GM12878 (cell line): ENCODE measurements around the gene SLC39A5. TPM values are rescaled to one million over a fixed set of nuclear protein-coding genes. Genes with fewer than 3 reads are reported as not detected.

Experiments
- ATAC-seq: fragments of 200-7000 bp; cut with Tn5 transposase; 3 replicates; pipeline ENCODE4 v1.9.1; 2020; ENCODE audit warnings: mild to moderate bottlenecking, moderate library complexity
- BruUV-seq: library from RNA; stranded (reverse); fragments of 400-500 nt; replicated peaks from 2 replicates; lab custom pipeline; 2021; lab: Mats Ljungman, UMichigan
- CTCF ChIA-PET: fragments of 300-600 bp; sonication (Branson Sonifier 250); formaldehyde crosslinking; extraction: SDS; loops from one replicate; lab custom pipeline; 2021; ENCODE audit warnings: inconsistent platforms; lab: Yijun Ruan, JAX
- POLR2A ChIA-PET: fragments of 350-600 bp; formaldehyde crosslinking; extraction: SDS; loops from one replicate; lab custom pipeline; 2021; ENCODE audit warnings: inconsistent platforms; lab: Charles Lee
- RAD21 ChIA-PET: fragments of 300-600 bp; sonication (Branson Sonifier 250); formaldehyde crosslinking; loops from one replicate; lab custom pipeline; 2023; ENCODE audit warnings: antibody characterized with exemption; ENCODE audit not compliant: unreplicated experiment; lab: Charles Lee
- SMC1A ChIA-PET: fragments of 300-600 bp; sonication (Branson Sonifier 250); formaldehyde crosslinking; loops from one replicate; lab custom pipeline; 2023; ENCODE audit not compliant: unreplicated experiment, uncharacterized antibody; lab: Charles Lee
- DNase-seq: peaks from one replicate; pipeline ENCODE4 v3.0.0-alpha.2; 2011; ENCODE audit warnings: low read depth, low spot score
- FAIRE-seq: peaks from 3 replicates; lab custom pipeline; 2011; peaks lifted over from hg19 to GRCh38; lab: Jason Lieb, UNC
- H2AFZ ChIP-seq: 2 replicates; pipeline ENCODE4 v1.6.0; 2011; ENCODE audit warnings: low read depth, low read length, control low read depth; ENCODE audit not compliant: control insufficient read depth
- H3K27ac ChIP-seq: 2 replicates; pipeline ENCODE4 v1.5.1; 2011; ENCODE audit warnings: control low read depth; ENCODE audit not compliant: control insufficient read depth, insufficient read depth
- H3K27me3 ChIP-seq, 2 experiments: replicated peaks in 1 of 2; 2 replicates each; pipeline versions ENCODE4 v1.6.0 to v1.6.1; 2011; ENCODE audit warnings: low read length in 1 of 2; ENCODE audit not compliant: control insufficient read depth in 2 of 2, insufficient read depth in 2 of 2
- H3K36me3 ChIP-seq, 2 experiments: 2 replicates each; pipeline ENCODE4 v1.5.1; 2011; ENCODE audit warnings: low read length in 1 of 2; ENCODE audit not compliant: control insufficient read depth in 2 of 2, insufficient read depth in 2 of 2
- H3K4me1 ChIP-seq: 2 replicates; pipeline ENCODE4 v1.6.1; 2011; ENCODE audit warnings: mild to moderate bottlenecking, low read length, moderate library complexity, mixed read lengths; ENCODE audit not compliant: control insufficient read depth, insufficient read depth
- H3K4me2 ChIP-seq: 2 replicates; pipeline ENCODE4 v1.6.0; 2011; ENCODE audit warnings: control low read depth; ENCODE audit not compliant: control insufficient read depth, insufficient read depth
- H3K4me3 ChIP-seq: fragments of 200-600 bp; sonication (generic); 2 replicates; pipeline ENCODE4 v1.5.1; 2016
- H3K79me2 ChIP-seq: 2 replicates; pipeline ENCODE4 v1.6.0; 2011; ENCODE audit warnings: low read length; ENCODE audit not compliant: control insufficient read depth, insufficient read depth
- H3K9ac ChIP-seq: 2 replicates; pipeline ENCODE4 v1.8.0; 2011; ENCODE audit warnings: low read length, control low read depth, mixed read lengths; ENCODE audit not compliant: control insufficient read depth, insufficient read depth
- H3K9me3 ChIP-seq: replicated peaks from 3 replicates; pipeline ENCODE4 v1.5.1; 2011; ENCODE audit warnings: mild to moderate bottlenecking, low read length; ENCODE audit not compliant: control insufficient read depth, insufficient read depth
- H4K20me1 ChIP-seq: 2 replicates; pipeline ENCODE4 v1.6.0; 2011; ENCODE audit not compliant: control insufficient read depth, insufficient read depth
- EP300 ChIP-seq, 2 experiments: fragments of 150-350 bp in 1 of 2; IDR thresholded peaks; 2 replicates each; pipeline ENCODE4 v1.6.1; 2011 to 2012; ENCODE audit warnings: low read depth in 2 of 2, low read length in 2 of 2, borderline replicate concordance in 1 of 2, improper control_type of control experiment in 1 of 2, inconsistent platforms in 1 of 2; ENCODE audit not compliant: control insufficient read depth in 1 of 2
- MYB ChIP-seq: fragments of 150-350 bp; IDR thresholded peaks from 2 replicates; pipeline ENCODE4 v1.6.1; 2014; ENCODE audit warnings: mild to moderate bottlenecking, low read depth, low read length, borderline replicate concordance
- SRF ChIP-seq, 2 experiments: IDR thresholded peaks; 2 replicates each; pipeline ENCODE4 v1.6.1; 2011; ENCODE audit warnings: low read depth in 2 of 2, low read length in 2 of 2, mild to moderate bottlenecking in 1 of 2, moderate library complexity in 1 of 2
- TCF7 ChIP-seq: IDR thresholded peaks from 2 replicates; pipeline ENCODE4 v1.6.1; 2014; ENCODE audit warnings: antibody characterized with exemption, borderline replicate concordance
- WGBS: methylation state at CpG from one replicate; pipeline ENCODE4 v1.1.6; 2016; ENCODE audit warnings: low lambda C conversion rate; ENCODE audit not compliant: insufficient replicate concordance, insufficient coverage; ENCODE audit errors: missing lambda C conversion rate; 5-methylcytosine and 5-hydroxymethylcytosine counted together
- in situ Hi-C: fragments of 300-500 bp; cut with MboI; formaldehyde crosslinking; loops from 9 replicates; pipeline ENCODE4 v1.14.3; 2018; ENCODE audit warnings: mixed read lengths
- intact Hi-C: fragments of 100-400 bp; cut with micrococcal nuclease; formaldehyde crosslinking; loops from one replicate; pipeline ENCODE4 v1.14.2; 2022; ENCODE audit not compliant: unreplicated experiment
- polyA plus RNA-seq, 11 experiments: library from polyadenylated mRNA; depleted of rRNA in 4 of 11; unstranded in 6 of 11; stranded (reverse) in 5 of 11; fragments of >200 nt; fragmentation: Nextera tagmentation in 4 of 11; fragmentation: Illumina TruSeq in 1 of 11; extraction: Ambion mirVana in 4 of 11; extraction: Trizol in 1 of 11; gene quantifications; 1 replicate in 1 of 11; 2 replicates in 10 of 11; pipeline versions ENCODE4 v1.2.1 to v1.2.3, GENCODE V29; 2011 to 2016; ENCODE audit warnings: inconsistent platforms in 2 of 11, missing spikeins in 2 of 11, low read depth in 1 of 11
- total RNA-seq, 4 experiments: library from RNA; depleted of rRNA in 3 of 4; stranded (reverse); fragments of >200 nt in 3 of 4; fragmentation: Illumina TruSeq in 1 of 4; extraction: Trizol in 1 of 4; gene quantifications; 2 replicates each; pipeline versions ENCODE4 v1.2.1 to v1.2.3, GENCODE V29; 2013 to 2021
- TF ChIP-seq, protein P1 (sequence below): fragments of 450-650 bp; IDR thresholded peaks from 2 replicates; pipeline ENCODE4 v1.6.1; 2016; ENCODE audit warnings: mild to moderate bottlenecking
- TF ChIP-seq, protein P2 (sequence below): IDR thresholded peaks from 2 replicates; pipeline ENCODE4 v1.6.1; 2012; ENCODE audit warnings: mild to moderate bottlenecking, low read depth, low read length
- TF ChIP-seq, protein P3 (sequence below): fragments of 150-350 bp; IDR thresholded peaks from 2 replicates; pipeline ENCODE4 v1.6.1; 2016; ENCODE audit warnings: low read depth, low read length
- TF ChIP-seq, protein P4 (sequence below): fragments of 450-650 bp; IDR thresholded peaks from 2 replicates; pipeline ENCODE4 v1.6.1; 2017; ENCODE audit warnings: mild to moderate bottlenecking, moderate library complexity

The SLC39A5 gene
- total and polyA plus RNA-seq, 10 of the 15 experiments (the other 5 are each of a cell fraction or from before 2014, with no cell fraction given) = 0.15 to 0.56 (median 0.15) TPM; not detected in 7

DNA sequence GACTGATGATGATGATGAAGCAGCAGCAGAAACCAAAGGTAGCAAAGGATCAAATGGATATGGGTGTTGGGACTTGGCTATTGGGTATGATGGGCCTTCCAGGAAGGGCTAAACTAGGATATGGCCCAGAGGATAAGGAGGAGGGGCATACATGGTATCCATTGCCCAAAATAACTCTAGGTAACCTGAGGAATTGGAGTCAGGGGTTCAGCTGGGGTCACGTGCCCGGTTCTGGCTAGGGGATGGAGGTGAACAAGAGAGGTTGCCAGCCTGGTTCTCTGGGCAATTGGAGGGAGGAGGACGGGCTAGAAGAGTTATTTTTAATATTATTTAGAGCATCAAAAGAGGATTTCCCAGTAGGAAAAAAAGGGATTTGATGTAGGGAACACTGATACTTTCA lies 31.1 kb downstream of the SLC39A5 start:
- H3K4me1 ChIP-seq = peaks cover 7% of the 10 kb centered on the region
- 64% methylated on average over 3 of the region's 3 CpGs for WGBS
- BruUV-seq = no TSS peak
- in situ Hi-C loops (no loop called here), intact Hi-C loops (loop anchor here (10.0 kb wide), 1 partner anchor 204 kb away; the partner anchor contains the start of gene SPRYD4)
- POLR2A ChIA-PET = interaction anchor here (1.3 kb wide), 1 partner anchor 40 kb away, joined by 3 read pairs; no protein-coding TSS in a partner anchor
- no peak overlapping the region for H3K27ac ChIP-seq
- no peaks in the 10 kb centered on the region for H4K20me1 ChIP-seq
- no peak overlapping the region for H3K9ac ChIP-seq
- ATAC-seq = no peak
- H3K79me2 ChIP-seq = peaks cover 11% of the 10 kb centered on the region
- RAD21 ChIA-PET = no interaction called here
- no peak overlapping the region for H3K4me2 ChIP-seq
- CTCF ChIA-PET = interaction anchor here (0.9 to 1.4 kb wide), 2 partner anchors 18 to 69 kb away, joined by 3 to 5 read pairs; no protein-coding TSS in a partner anchor
- no peak overlapping the region for H2AFZ ChIP-seq
- SMC1A ChIA-PET = no interaction called here
- no peaks in the 10 kb centered on the region for H3K9me3 ChIP-seq
- H3K4me3 ChIP-seq = no peak overlapping the region
- no peaks in the 10 kb centered on the region for H3K27me3 ChIP-seq
- FAIRE-seq = no peak
- H3K36me3 ChIP-seq = peaks cover 0 to 1% of the 10 kb centered on the region in 2 experiments; a peak in 2 of 4 replicates
- no peak for DNase-seq
- TF ChIP-seq, protein P1, sequence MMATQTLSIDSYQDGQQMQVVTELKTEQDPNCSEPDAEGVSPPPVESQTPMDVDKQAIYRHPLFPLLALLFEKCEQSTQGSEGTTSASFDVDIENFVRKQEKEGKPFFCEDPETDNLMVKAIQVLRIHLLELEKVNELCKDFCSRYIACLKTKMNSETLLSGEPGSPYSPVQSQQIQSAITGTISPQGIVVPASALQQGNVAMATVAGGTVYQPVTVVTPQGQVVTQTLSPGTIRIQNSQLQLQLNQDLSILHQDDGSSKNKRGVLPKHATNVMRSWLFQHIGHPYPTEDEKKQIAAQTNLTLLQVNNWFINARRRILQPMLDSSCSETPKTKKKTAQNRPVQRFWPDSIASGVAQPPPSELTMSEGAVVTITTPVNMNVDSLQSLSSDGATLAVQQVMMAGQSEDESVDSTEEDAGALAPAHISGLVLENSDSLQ = no peak
- TF ChIP-seq, protein P2, sequence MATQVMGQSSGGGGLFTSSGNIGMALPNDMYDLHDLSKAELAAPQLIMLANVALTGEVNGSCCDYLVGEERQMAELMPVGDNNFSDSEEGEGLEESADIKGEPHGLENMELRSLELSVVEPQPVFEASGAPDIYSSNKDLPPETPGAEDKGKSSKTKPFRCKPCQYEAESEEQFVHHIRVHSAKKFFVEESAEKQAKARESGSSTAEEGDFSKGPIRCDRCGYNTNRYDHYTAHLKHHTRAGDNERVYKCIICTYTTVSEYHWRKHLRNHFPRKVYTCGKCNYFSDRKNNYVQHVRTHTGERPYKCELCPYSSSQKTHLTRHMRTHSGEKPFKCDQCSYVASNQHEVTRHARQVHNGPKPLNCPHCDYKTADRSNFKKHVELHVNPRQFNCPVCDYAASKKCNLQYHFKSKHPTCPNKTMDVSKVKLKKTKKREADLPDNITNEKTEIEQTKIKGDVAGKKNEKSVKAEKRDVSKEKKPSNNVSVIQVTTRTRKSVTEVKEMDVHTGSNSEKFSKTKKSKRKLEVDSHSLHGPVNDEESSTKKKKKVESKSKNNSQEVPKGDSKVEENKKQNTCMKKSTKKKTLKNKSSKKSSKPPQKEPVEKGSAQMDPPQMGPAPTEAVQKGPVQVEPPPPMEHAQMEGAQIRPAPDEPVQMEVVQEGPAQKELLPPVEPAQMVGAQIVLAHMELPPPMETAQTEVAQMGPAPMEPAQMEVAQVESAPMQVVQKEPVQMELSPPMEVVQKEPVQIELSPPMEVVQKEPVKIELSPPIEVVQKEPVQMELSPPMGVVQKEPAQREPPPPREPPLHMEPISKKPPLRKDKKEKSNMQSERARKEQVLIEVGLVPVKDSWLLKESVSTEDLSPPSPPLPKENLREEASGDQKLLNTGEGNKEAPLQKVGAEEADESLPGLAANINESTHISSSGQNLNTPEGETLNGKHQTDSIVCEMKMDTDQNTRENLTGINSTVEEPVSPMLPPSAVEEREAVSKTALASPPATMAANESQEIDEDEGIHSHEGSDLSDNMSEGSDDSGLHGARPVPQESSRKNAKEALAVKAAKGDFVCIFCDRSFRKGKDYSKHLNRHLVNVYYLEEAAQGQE = no peak
- TF ChIP-seq, protein P3, sequence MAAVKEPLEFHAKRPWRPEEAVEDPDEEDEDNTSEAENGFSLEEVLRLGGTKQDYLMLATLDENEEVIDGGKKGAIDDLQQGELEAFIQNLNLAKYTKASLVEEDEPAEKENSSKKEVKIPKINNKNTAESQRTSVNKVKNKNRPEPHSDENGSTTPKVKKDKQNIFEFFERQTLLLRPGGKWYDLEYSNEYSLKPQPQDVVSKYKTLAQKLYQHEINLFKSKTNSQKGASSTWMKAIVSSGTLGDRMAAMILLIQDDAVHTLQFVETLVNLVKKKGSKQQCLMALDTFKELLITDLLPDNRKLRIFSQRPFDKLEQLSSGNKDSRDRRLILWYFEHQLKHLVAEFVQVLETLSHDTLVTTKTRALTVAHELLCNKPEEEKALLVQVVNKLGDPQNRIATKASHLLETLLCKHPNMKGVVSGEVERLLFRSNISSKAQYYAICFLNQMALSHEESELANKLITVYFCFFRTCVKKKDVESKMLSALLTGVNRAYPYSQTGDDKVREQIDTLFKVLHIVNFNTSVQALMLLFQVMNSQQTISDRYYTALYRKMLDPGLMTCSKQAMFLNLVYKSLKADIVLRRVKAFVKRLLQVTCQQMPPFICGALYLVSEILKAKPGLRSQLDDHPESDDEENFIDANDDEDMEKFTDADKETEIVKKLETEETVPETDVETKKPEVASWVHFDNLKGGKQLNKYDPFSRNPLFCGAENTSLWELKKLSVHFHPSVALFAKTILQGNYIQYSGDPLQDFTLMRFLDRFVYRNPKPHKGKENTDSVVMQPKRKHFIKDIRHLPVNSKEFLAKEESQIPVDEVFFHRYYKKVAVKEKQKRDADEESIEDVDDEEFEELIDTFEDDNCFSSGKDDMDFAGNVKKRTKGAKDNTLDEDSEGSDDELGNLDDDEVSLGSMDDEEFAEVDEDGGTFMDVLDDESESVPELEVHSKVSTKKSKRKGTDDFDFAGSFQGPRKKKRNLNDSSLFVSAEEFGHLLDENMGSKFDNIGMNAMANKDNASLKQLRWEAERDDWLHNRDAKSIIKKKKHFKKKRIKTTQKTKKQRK = no peak
- no peak for TF ChIP-seq EP300 (IDR thresholded peaks at IDR 0.05; ENCODE audit: borderline replicate concordance in 1 of 2, control insufficient read depth in 1 of 2, low read depth in 2 of 2, low read length in 2 of 2)
- TF ChIP-seq, protein P4, sequence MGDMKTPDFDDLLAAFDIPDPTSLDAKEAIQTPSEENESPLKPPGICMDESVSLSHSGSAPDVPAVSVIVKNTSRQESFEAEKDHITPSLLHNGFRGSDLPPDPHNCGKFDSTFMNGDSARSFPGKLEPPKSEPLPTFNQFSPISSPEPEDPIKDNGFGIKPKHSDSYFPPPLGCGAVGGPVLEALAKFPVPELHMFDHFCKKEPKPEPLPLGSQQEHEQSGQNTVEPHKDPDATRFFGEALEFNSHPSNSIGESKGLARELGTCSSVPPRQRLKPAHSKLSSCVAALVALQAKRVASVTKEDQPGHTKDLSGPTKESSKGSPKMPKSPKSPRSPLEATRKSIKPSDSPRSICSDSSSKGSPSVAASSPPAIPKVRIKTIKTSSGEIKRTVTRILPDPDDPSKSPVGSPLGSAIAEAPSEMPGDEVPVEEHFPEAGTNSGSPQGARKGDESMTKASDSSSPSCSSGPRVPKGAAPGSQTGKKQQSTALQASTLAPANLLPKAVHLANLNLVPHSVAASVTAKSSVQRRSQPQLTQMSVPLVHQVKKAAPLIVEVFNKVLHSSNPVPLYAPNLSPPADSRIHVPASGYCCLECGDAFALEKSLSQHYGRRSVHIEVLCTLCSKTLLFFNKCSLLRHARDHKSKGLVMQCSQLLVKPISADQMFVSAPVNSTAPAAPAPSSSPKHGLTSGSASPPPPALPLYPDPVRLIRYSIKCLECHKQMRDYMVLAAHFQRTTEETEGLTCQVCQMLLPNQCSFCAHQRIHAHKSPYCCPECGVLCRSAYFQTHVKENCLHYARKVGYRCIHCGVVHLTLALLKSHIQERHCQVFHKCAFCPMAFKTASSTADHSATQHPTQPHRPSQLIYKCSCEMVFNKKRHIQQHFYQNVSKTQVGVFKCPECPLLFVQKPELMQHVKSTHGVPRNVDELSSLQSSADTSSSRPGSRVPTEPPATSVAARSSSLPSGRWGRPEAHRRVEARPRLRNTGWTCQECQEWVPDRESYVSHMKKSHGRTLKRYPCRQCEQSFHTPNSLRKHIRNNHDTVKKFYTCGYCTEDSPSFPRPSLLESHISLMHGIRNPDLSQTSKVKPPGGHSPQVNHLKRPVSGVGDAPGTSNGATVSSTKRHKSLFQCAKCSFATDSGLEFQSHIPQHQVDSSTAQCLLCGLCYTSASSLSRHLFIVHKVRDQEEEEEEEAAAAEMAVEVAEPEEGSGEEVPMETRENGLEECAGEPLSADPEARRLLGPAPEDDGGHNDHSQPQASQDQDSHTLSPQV = no peak
- no peak for TF ChIP-seq TCF7
- no peak for TF ChIP-seq MYB
- no peak for TF ChIP-seq SRF (IDR thresholded peaks at IDR 0.05; ENCODE audit: low read depth in 2 of 2, low read length in 2 of 2)
